A673 (cell line): ENCODE measurements around the gene PURB. TPM values are rescaled to one million over a fixed set of nuclear protein-coding genes. Genes with fewer than 3 reads are reported as not detected.
A peak's percentile ranks its signal among the peaks of the same experiment; 100 is the strongest.

Experiments
- BruUV-seq: library from RNA; stranded (reverse); fragments of 400-500 nt; replicated peaks from 2 replicates; lab custom pipeline; 2021; lab: Mats Ljungman, UMichigan
- CTCF ChIA-PET: fragments of 300-600 bp; sonication (Branson Sonifier 250); formaldehyde crosslinking; loops from one replicate; lab custom pipeline; 2022; ENCODE audit warnings: antibody characterized with exemption; lab: Charles Lee
- POLR2A ChIA-PET: fragments of 300-600 bp; sonication (Branson Sonifier 250); formaldehyde crosslinking; loops from one replicate; lab custom pipeline; 2022; ENCODE audit warnings: antibody characterized with exemption; ENCODE audit not compliant: low non-redundant PET; lab: Charles Lee
- DNase-seq: peaks from one replicate; pipeline ENCODE4 v3.0.0-alpha.2; 2015; ENCODE audit warnings: low spot score
- H3K27ac ChIP-seq: fragments of 200-600 bp; sonication (generic); 2 replicates; pipeline ENCODE4 v1.5.1; 2016; ENCODE audit warnings: mixed run types, low read depth, mild to moderate bottlenecking, mixed read lengths, antibody characterized with exemption, low read length; ENCODE audit not compliant: poor library complexity, severe bottlenecking
- H3K27me3 ChIP-seq: fragments of 200-600 bp; sonication (generic); replicated peaks from 2 replicates; pipeline ENCODE4 v1.6.1; 2017; ENCODE audit warnings: mixed run types, low read depth, mild to moderate bottlenecking, mixed read lengths, antibody characterized with exemption, low read length; ENCODE audit not compliant: insufficient read depth, poor library complexity
- H3K36me3 ChIP-seq: fragments of 200-600 bp; sonication (generic); 2 replicates; pipeline ENCODE4 v1.6.1; 2016; ENCODE audit warnings: mixed run types, mild to moderate bottlenecking, mixed read lengths, antibody characterized with exemption, low read length; ENCODE audit not compliant: insufficient read depth, poor library complexity, severe bottlenecking
- H3K4me1 ChIP-seq: fragments of 200-600 bp; sonication (generic); 2 replicates; pipeline ENCODE4 v1.6.1; 2017; ENCODE audit warnings: mixed run types, mild to moderate bottlenecking, mixed read lengths, antibody characterized with exemption, low read length; ENCODE audit not compliant: insufficient read depth, poor library complexity, severe bottlenecking
- H3K4me3 ChIP-seq: fragments of 200-600 bp; sonication (generic); 2 replicates; pipeline ENCODE4 v1.5.1; 2016; ENCODE audit warnings: low read depth, mixed run types, mild to moderate bottlenecking, mixed read lengths, low read length; ENCODE audit not compliant: poor library complexity, severe bottlenecking
- H3K9me3 ChIP-seq: fragments of 200-600 bp; sonication (generic); 2 replicates; pipeline ENCODE4 v1.6.1; 2016; ENCODE audit warnings: mixed run types, low read depth, mild to moderate bottlenecking, mixed read lengths, antibody characterized with exemption, low read length; ENCODE audit not compliant: poor library complexity, severe bottlenecking
- EZH2 ChIP-seq: fragments of 200-600 bp; sonication (generic); IDR thresholded peaks from 2 replicates; pipeline ENCODE4 v1.6.1; 2017; ENCODE audit warnings: borderline replicate concordance, low read depth, mild to moderate bottlenecking, mixed read lengths, antibody characterized with exemption, low read length; ENCODE audit not compliant: poor library complexity, severe bottlenecking
- intact Hi-C: fragments of 100-400 bp; cut with micrococcal nuclease; formaldehyde crosslinking; loops from one replicate; pipeline ENCODE4 v1.10.0; 2022; ENCODE audit not compliant: unreplicated experiment
- total RNA-seq: library from RNA; stranded (reverse); gene quantifications from 2 replicates; pipeline ENCODE4 v1.2.3, GENCODE V29; 2021
- TF ChIP-seq, protein P1 (sequence below): fragments of 300-800, 200-600 bp; sonication (generic); conservative IDR thresholded peaks from 2 replicates; pipeline ENCODE4 v1.5.1; 2017; ENCODE audit warnings: low read depth, mild to moderate bottlenecking, antibody characterized with exemption, low read length, moderate library complexity, mixed read lengths

Gene PURB
- total RNA-seq, 1 experiment from 2014 or later: 27.4 TPM

DNA sequence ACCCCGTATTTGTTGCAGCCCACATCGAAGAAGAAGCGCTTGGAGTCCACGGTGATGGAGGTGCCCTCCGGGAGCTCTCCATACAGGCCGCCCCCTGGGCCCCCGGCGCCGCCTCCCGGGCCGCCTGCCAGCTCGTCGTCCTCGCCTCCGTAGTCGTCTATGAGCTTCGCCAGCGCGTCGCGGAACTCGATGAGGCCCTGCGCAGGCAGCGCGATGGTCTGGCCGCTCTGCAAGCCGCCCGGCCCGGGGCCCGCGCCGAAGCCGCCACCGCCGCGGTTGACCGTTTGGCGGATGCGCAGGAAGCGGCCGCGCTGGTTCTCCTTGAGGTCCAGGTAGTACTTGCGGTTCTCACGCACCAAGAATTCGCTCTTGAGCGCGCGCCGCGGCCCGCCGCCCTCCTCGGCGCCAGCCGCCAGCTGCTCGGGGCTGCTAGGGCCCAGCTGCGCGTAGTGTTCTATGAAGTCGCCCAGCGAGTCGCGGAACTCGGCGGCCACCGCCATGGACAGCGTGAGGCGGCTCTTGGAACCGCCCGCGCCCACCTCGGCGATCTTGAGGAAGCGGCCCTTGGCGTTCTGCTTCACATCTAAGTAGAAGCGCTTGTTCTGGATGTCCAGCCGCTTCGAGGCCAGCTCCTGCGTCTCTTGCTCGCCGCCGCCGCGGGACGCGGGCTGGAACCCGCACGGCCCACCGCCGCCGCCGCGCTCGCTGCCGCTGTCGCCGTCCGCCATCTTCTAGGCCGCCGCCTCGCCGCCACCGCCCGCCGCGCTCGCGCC lies 523 bp downstream of the PURB start:
- Histone ChIP-seq H3K9me3 (no peaks in the 10 kb centered on the region), H3K27me3 (no peaks in the 10 kb centered on the region), H3K27ac (peak overlapping the region; percentile 98), H3K4me3 (peak overlapping the region; percentile 74), H3K4me1 (peaks cover 43% of the 10 kb centered on the region), H3K36me3 (peaks cover 15% of the 10 kb centered on the region)
- intact Hi-C loops: loop anchor here (5.0 kb wide), 1 partner anchor 97 kb away; no protein-coding TSS in a partner anchor
- TF ChIP-seq EZH2: no peak
- TF ChIP-seq, protein P1, sequence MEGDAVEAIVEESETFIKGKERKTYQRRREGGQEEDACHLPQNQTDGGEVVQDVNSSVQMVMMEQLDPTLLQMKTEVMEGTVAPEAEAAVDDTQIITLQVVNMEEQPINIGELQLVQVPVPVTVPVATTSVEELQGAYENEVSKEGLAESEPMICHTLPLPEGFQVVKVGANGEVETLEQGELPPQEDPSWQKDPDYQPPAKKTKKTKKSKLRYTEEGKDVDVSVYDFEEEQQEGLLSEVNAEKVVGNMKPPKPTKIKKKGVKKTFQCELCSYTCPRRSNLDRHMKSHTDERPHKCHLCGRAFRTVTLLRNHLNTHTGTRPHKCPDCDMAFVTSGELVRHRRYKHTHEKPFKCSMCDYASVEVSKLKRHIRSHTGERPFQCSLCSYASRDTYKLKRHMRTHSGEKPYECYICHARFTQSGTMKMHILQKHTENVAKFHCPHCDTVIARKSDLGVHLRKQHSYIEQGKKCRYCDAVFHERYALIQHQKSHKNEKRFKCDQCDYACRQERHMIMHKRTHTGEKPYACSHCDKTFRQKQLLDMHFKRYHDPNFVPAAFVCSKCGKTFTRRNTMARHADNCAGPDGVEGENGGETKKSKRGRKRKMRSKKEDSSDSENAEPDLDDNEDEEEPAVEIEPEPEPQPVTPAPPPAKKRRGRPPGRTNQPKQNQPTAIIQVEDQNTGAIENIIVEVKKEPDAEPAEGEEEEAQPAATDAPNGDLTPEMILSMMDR: no peak
- ChIA-PET CTCF (no interaction called here), POLR2A (no interaction called here)
- BruUV-seq: no TSS peak
- peak; percentile 73 for DNase-seq

DNA sequence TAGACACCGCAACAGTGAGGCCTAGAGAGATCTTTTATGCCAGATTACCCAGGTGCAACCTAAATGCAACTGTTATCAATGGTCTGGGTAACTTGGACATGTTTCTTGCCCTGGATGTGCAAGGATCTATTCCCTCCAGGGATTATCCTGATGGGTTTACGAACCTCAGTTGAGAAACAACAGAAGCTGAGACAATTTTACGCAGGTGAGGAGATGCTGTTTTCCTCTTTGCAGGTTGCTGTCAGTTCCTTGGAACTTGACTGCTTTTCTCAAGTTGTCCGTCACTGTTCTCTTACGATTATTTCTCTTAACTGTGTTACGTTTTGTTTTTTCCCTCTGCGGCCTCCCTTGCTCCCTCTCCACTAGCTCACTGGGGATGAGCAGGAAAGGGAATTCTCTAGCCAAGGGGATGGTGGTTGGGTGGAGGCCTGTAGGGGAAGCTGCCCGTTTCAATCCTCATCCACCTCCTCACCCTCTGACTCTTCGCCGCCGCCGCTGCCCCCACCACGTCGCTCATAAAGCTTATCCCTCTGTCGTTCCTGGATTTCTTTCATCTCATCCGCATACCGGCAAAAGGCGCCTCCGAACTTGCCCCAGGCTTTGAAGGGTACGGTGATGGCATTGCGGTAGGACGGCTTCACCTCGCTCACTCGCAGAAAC lies 1.2 kb downstream of the PURB start:
- ChIA-PET POLR2A (interaction anchor here (0.6 kb wide), 1 partner anchor 260 kb away, joined by 3 read pairs; no protein-coding TSS in a partner anchor), CTCF (no interaction called here)
- H3K27me3 ChIP-seq: no peaks in the 10 kb centered on the region
- peak overlapping the region; percentile 74 for H3K4me3 ChIP-seq
- H3K27ac ChIP-seq: peak overlapping the region; percentile 98
- H3K36me3 ChIP-seq: peaks cover 15% of the 10 kb centered on the region
- H3K4me1 ChIP-seq: peaks cover 43% of the 10 kb centered on the region
- no TSS peak for BruUV-seq
- no peak for DNase-seq
- no peaks in the 10 kb centered on the region for H3K9me3 ChIP-seq
- TF ChIP-seq EZH2: no peak
- TF ChIP-seq, protein P1: no peak
- intact Hi-C loops: no loop called here

- BruUV-seq: no TSS peak
- intact Hi-C loops: no loop called here
- no peaks in the 10 kb centered on the region for H3K9me3 ChIP-seq
- H3K4me3 ChIP-seq: peak overlapping the region; percentile 74
- CTCF ChIA-PET: no interaction called here
- peaks cover 43% of the 10 kb centered on the region for H3K4me1 ChIP-seq
- H3K27me3 ChIP-seq: no peaks in the 10 kb centered on the region
- DNase-seq: no peak
- POLR2A ChIA-PET: no interaction called here
- H3K36me3 ChIP-seq: peaks cover 15% of the 10 kb centered on the region
- no peak for TF ChIP-seq EZH2
- TF ChIP-seq, protein P1: no peak
- H3K27ac ChIP-seq: peak overlapping the region; percentile 98
Observed at GRCh38 chr7:44882899-44883298, 2.4 kb downstream of the PURB start.
